ENCODE measurements around the gene AXIN2. TPM values are rescaled to one million over a fixed set of nuclear protein-coding genes. Genes with fewer than 3 reads are reported as not detected.
A peak's percentile ranks its signal among the peaks of the same experiment; 100 is the strongest.

AXIN2 gene
- total and polyA plus RNA-seq, 2 donors from 2014 or later, result 1.2 to 14.0 TPM

DNA sequence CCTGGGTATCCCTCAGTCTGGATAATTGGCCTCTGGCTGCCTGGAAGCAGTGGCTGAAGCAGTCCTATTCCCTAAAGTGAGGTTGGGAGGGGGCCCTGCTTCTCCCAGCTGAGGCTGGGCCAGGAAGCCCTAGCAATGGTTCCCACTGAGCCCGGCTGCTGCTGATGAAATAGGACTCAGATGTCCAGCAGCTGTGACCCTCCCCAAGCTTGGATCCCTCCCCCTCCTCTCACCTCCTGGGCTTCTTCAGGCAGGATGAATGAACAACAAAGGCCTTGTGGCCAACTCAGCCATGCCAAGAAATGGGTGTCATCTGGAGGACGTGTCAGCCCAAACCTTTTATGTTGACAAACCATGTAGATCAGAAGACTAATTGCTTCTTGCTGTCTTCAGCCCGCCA is 42.0 kb downstream of the AXIN2 start:
- no peak for FAIRE-seq
- Histone ChIP-seq H3K9me3 (ENCODE audit: control insufficient read depth in 2 of 3, insufficient read depth in 1 of 3, low read length in 3 of 3) (no peaks in the 10 kb centered on the region), H3K9ac (ENCODE audit: low read length in 3 of 3) (no peak overlapping the region), H3K27ac (ENCODE audit: low read depth in 2 of 2, low read length in 2 of 2) (no peak overlapping the region), H3K27me3 (ENCODE audit: control insufficient read depth, insufficient read depth, low read length) (no peaks in the 10 kb centered on the region), H3K4me1 (ENCODE audit: control insufficient read depth in 2 of 3, insufficient read depth in 2 of 3, low read depth in 1 of 3, low read length in 3 of 3) (peaks cover 2 to 9% (median 7%) of the 10 kb centered on the region in 3 donors), H3K4me3 (ENCODE audit: low read length in 3 of 3) (no peak overlapping the region), H3K36me3 (ENCODE audit: control insufficient read depth in 2 of 3, insufficient read depth in 3 of 3, low read length in 3 of 3) (no peaks in the 10 kb centered on the region)
- peak in 2 of 5 donors; percentile 48 to 62 for DNase-seq
- TF ChIP-seq, protein P1, sequence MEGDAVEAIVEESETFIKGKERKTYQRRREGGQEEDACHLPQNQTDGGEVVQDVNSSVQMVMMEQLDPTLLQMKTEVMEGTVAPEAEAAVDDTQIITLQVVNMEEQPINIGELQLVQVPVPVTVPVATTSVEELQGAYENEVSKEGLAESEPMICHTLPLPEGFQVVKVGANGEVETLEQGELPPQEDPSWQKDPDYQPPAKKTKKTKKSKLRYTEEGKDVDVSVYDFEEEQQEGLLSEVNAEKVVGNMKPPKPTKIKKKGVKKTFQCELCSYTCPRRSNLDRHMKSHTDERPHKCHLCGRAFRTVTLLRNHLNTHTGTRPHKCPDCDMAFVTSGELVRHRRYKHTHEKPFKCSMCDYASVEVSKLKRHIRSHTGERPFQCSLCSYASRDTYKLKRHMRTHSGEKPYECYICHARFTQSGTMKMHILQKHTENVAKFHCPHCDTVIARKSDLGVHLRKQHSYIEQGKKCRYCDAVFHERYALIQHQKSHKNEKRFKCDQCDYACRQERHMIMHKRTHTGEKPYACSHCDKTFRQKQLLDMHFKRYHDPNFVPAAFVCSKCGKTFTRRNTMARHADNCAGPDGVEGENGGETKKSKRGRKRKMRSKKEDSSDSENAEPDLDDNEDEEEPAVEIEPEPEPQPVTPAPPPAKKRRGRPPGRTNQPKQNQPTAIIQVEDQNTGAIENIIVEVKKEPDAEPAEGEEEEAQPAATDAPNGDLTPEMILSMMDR (IDR thresholded peaks at IDR 0.05; ENCODE audit: borderline replicate concordance, extremely low read depth, insufficient read depth), result no peak
- intact Hi-C loops (cut with DNase I), result no loop called here

DNA sequence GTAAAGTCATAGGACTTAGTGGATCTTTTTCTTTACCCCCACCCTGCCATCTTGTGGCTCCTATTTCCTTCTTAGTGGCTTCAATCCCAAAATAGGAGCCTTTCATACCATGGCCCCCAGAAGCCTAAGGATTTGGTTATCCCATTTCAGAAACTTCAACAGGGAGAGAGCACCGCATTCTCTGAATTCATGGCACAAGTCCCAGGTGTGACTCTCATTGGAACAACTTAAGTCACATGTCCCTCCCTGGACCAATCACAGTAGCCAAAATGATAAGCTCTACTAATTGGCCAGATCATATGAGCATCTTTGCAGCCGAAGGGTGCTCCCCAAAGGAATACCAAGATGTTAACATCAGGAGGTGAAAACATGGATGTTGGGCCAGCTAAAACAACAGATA is 43.2 kb downstream of the AXIN2 start:
- FAIRE-seq (no peak), DNase-seq (no peak)
- TF ChIP-seq, protein P1 (IDR thresholded peaks at IDR 0.05; ENCODE audit: borderline replicate concordance, extremely low read depth, insufficient read depth), result no peak

DNA sequence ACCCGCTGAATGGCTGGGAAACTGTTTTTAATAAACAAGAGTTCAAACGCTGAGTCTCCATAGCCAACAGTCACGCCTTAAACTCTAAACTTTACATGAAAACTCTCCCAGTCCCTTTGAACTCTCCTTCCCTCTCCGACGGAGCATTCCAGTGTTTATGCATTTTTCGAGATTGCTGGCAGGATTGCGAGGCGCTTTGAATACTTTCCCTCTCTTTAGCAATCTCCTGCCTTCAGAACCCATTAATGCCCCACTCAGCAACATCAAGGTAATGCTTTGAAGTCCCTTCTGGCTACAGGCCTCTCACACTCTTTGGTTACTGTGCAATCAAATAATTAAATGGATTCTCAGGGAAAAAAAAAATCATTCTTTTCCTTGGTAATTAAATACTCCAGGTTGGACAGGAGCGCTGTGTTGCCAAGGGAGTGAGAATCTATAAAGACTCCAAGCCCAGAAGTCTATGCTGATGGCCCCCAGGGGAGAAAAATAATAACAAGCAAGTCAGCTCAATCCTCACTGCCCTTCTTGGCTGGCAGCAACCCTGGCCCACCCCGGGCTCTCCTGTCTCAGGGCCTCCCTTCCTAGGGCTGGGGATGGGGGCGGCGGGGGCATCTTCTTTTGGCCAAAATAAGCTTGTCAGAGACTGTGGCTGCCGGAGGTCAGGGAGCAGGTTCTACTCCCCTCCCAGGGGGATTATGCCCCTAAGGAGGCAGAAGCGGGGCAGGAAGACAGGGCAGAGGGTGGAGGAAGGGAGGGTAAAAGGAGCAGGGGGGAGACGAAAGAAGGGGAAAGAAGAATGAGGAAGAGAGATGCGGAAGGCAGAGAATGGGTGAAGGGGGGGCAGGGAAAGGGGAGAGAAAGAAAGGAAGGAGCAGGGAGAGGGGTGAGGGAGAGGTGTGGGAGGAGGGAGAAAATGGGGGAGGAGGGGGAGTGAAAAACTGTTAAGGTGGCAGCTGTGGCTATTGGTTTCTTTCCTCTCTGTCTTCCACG is 45.2 kb downstream of the AXIN2 start:
- H3K9ac ChIP-seq (ENCODE audit: low read length in 3 of 3), result no peak overlapping the region
- DNase-seq, result peak in 4 of 5 donors; percentile 57 to 94 (median 84)
- peaks cover 0 to 3% (median 2%) of the 10 kb centered on the region in 3 donors for H3K4me1 ChIP-seq (ENCODE audit: control insufficient read depth in 2 of 3, insufficient read depth in 2 of 3, low read depth in 1 of 3, low read length in 3 of 3)
- TF ChIP-seq, protein P1 (IDR thresholded peaks at IDR 0.05; ENCODE audit: borderline replicate concordance, extremely low read depth, insufficient read depth), result no peak
- intact Hi-C loops (cut with DNase I), result no loop called here
- H3K27me3 ChIP-seq (ENCODE audit: control insufficient read depth, insufficient read depth, low read length), result no peaks in the 10 kb centered on the region
- no peaks in the 10 kb centered on the region for H3K9me3 ChIP-seq (ENCODE audit: control insufficient read depth in 2 of 3, insufficient read depth in 1 of 3, low read length in 3 of 3)
- no peak overlapping the region for H3K4me3 ChIP-seq (ENCODE audit: low read length in 3 of 3)
- H3K27ac ChIP-seq (ENCODE audit: low read depth in 2 of 2, low read length in 2 of 2), result no peak overlapping the region
- no peak for FAIRE-seq
- H3K36me3 ChIP-seq (ENCODE audit: control insufficient read depth in 2 of 3, insufficient read depth in 3 of 3, low read length in 3 of 3), result no peaks in the 10 kb centered on the region

More for the DNA sequence above, 43.2 kb downstream of the AXIN2 start:
- intact Hi-C loops (cut with DNase I), result no loop called here
- Histone ChIP-seq H3K9ac (ENCODE audit: low read length in 3 of 3) (no peak overlapping the region), H3K27ac (ENCODE audit: low read depth in 2 of 2, low read length in 2 of 2) (no peak overlapping the region), H3K4me3 (ENCODE audit: low read length in 3 of 3) (no peak overlapping the region), H3K9me3 (ENCODE audit: control insufficient read depth in 2 of 3, insufficient read depth in 1 of 3, low read length in 3 of 3) (no peaks in the 10 kb centered on the region), H3K36me3 (ENCODE audit: control insufficient read depth in 2 of 3, insufficient read depth in 3 of 3, low read length in 3 of 3) (no peaks in the 10 kb centered on the region), H3K4me1 (ENCODE audit: control insufficient read depth in 2 of 3, insufficient read depth in 2 of 3, low read depth in 1 of 3, low read length in 3 of 3) (peaks cover 0 to 3% (median 2%) of the 10 kb centered on the region in 3 donors), H3K27me3 (ENCODE audit: control insufficient read depth, insufficient read depth, low read length) (no peaks in the 10 kb centered on the region)
